Measurements from ENCODE around the gene TECPR1. TPM values are rescaled to one million over a fixed set of nuclear protein-coding genes. Genes with fewer than 3 reads are reported as not detected.

TECPR1 gene
- total and polyA plus RNA-seq, 2 donors (not counting 1 experiment from before 2014, with no cell fraction given) = 3.7 to 39.0 TPM

DNA sequence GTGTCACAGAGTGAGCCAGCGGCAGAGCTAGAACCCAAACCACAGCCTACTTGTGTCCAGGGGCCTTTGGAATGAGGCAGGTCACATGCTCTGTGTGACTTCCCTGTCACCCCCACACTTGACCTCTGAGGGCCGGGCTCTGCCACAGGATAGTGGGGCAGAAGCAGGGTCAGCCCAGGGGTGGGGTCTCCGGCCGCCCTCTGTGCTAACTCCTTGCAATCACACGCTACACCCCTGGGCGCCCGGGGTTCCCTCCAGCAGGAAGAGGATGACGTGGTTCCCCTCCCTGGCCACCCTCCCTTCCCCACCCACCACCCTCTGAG lies 19.8 kb downstream of the TECPR1 start:
- no peaks in the 10 kb centered on the region for H3K27me3 ChIP-seq (ENCODE audit: control insufficient read depth, insufficient read depth, low read length)
- H3K4me2 ChIP-seq (ENCODE audit: extremely low read depth, insufficient read depth, low read length) = no peak overlapping the region
- H3K4me1 ChIP-seq (ENCODE audit: control insufficient read depth, extremely low read depth, insufficient read depth, low read length) = no peaks in the 10 kb centered on the region
- no peak overlapping the region for H2AFZ ChIP-seq (ENCODE audit: low read length)
- H3K9me3 ChIP-seq (ENCODE audit: control insufficient read depth, insufficient read depth, low read depth, low read length) = no peaks in the 10 kb centered on the region
- TF ChIP-seq EZH2 (IDR thresholded peaks at IDR 0.05; ENCODE audit: low read length, missing control alignments) = no peak
- TF ChIP-seq, protein P1, sequence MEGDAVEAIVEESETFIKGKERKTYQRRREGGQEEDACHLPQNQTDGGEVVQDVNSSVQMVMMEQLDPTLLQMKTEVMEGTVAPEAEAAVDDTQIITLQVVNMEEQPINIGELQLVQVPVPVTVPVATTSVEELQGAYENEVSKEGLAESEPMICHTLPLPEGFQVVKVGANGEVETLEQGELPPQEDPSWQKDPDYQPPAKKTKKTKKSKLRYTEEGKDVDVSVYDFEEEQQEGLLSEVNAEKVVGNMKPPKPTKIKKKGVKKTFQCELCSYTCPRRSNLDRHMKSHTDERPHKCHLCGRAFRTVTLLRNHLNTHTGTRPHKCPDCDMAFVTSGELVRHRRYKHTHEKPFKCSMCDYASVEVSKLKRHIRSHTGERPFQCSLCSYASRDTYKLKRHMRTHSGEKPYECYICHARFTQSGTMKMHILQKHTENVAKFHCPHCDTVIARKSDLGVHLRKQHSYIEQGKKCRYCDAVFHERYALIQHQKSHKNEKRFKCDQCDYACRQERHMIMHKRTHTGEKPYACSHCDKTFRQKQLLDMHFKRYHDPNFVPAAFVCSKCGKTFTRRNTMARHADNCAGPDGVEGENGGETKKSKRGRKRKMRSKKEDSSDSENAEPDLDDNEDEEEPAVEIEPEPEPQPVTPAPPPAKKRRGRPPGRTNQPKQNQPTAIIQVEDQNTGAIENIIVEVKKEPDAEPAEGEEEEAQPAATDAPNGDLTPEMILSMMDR (conservative IDR thresholded peaks at IDR 0.05 in 1 of 2, IDR thresholded peaks at IDR 0.05 in 1 of 2; ENCODE audit: low read depth in 1 of 2, low read length in 2 of 2) = no peak
- no peak overlapping the region for H3K27ac ChIP-seq (ENCODE audit: insufficient read depth, low read length)
- no peak overlapping the region for H3K9ac ChIP-seq (ENCODE audit: insufficient read depth, low read length)
- no peak for DNase-seq (ENCODE audit: low read depth in 2 of 2)
- no peaks in the 10 kb centered on the region for H3K79me2 ChIP-seq (ENCODE audit: control insufficient read depth, insufficient read depth, low read length)
- peaks cover 3% of the 10 kb centered on the region for H3K36me3 ChIP-seq (ENCODE audit: control insufficient read depth, insufficient read depth, low read length)
- no peak overlapping the region for H3K4me3 ChIP-seq (replicated peaks in 1 of 4; ENCODE audit: control extremely low read depth in 1 of 4, insufficient read depth in 1 of 4, low read depth in 3 of 4, low read length in 4 of 4)
- no peaks in the 10 kb centered on the region for H4K20me1 ChIP-seq (ENCODE audit: control insufficient read depth, extremely low read depth, insufficient read depth, low read length)

DNA sequence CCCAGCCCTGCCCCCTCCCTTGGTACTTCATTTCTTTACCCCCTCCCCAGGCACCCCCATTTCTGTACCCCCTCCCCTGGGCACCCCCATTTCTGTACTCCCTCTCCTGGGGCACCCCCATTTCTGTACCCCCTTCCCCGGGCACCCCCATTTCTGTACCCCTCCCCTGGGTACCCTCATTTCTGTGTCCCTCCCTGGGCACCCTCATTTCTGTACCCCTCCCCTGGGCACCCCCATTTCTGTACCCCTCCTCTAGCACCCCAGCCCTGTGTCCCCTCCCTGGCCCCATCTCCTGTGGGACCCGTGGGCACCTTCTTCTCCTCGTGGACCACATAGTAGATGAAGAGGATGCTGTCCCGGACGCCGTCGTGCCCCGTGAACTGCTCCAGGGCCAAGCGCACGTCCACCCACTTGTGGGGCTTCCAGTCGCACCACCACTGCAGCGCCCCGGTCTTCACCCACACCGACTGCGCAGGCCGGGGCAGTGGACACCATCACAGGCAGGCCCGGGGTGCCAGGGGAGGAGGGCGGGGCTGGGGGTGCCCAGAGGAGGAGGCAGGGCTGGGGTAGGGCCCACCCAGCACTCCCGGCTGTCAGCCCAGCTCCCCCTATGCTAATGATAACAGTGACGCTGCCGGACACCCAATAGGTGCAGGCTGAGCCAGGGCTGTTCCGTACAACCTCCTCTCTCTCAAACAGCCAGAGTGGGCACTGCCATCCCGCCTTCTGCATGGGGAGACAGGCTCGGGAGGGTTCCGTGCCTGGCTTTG lies 20.4 kb downstream of the TECPR1 start:
- no peak overlapping the region for H3K9ac ChIP-seq (ENCODE audit: insufficient read depth, low read length)
- H3K9me3 ChIP-seq (ENCODE audit: control insufficient read depth, insufficient read depth, low read depth, low read length) = no peaks in the 10 kb centered on the region
- no peaks in the 10 kb centered on the region for H3K4me1 ChIP-seq (ENCODE audit: control insufficient read depth, extremely low read depth, insufficient read depth, low read length)
- no peaks in the 10 kb centered on the region for H3K79me2 ChIP-seq (ENCODE audit: control insufficient read depth, insufficient read depth, low read length)
- H2AFZ ChIP-seq (ENCODE audit: low read length) = no peak overlapping the region
- H3K27ac ChIP-seq (ENCODE audit: insufficient read depth, low read length) = no peak overlapping the region
- H4K20me1 ChIP-seq (ENCODE audit: control insufficient read depth, extremely low read depth, insufficient read depth, low read length) = no peaks in the 10 kb centered on the region
- H3K4me2 ChIP-seq (ENCODE audit: extremely low read depth, insufficient read depth, low read length) = no peak overlapping the region
- H3K36me3 ChIP-seq (ENCODE audit: control insufficient read depth, insufficient read depth, low read length) = peaks cover 3% of the 10 kb centered on the region
- TF ChIP-seq EZH2 (IDR thresholded peaks at IDR 0.05; ENCODE audit: low read length, missing control alignments) = no peak
- TF ChIP-seq, protein P1 (conservative IDR thresholded peaks at IDR 0.05 in 1 of 2, IDR thresholded peaks at IDR 0.05 in 1 of 2; ENCODE audit: low read depth in 1 of 2, low read length in 2 of 2) = no peak
- DNase-seq (ENCODE audit: low read depth in 2 of 2) = no peak
- no peak overlapping the region for H3K4me3 ChIP-seq (replicated peaks in 1 of 4; ENCODE audit: control extremely low read depth in 1 of 4, insufficient read depth in 1 of 4, low read depth in 3 of 4, low read length in 4 of 4)
- no peaks in the 10 kb centered on the region for H3K27me3 ChIP-seq (ENCODE audit: control insufficient read depth, insufficient read depth, low read length)

DNA sequence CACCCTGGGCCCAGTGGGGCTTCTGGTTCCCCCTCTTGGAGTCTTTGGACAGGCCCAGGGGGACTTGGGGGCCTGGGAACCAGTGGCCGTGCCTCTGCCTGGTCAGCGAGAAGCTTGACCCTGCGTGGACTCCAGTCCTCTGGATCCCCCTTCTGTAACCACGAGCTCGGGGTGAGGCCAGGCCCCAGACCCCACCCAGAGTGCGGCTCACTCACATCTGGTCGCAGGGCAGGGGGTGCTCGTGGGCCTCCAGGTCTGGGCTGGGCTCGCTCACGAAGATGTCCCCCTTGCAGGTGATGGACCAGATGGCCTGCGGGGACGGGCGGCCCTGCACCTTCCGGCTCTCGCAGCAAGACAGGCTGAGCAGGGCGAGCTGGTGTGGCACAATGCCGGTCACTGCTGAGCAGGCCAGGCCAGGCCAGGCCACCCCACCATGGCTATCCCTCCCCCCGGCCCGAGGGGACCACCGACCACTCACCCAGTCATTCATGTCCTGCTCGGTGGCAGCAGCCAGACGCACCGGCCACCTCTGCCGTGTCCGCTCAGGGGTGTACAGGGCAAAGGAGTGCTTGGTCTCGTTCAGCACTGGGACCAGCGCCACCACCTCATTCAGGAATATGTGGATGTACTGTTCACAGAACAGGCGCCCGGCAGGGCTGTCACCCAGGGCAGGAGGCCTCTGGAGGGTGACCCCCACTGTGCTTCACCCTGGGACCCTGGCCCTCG lies 21.1 kb downstream of the TECPR1 start:
- H3K4me3 ChIP-seq (replicated peaks in 1 of 4; ENCODE audit: control extremely low read depth in 1 of 4, insufficient read depth in 1 of 4, low read depth in 3 of 4, low read length in 4 of 4) = no peak overlapping the region
- no peak overlapping the region for H3K4me2 ChIP-seq (ENCODE audit: extremely low read depth, insufficient read depth, low read length)
- H2AFZ ChIP-seq (ENCODE audit: low read length) = no peak overlapping the region
- H3K9me3 ChIP-seq (ENCODE audit: control insufficient read depth, insufficient read depth, low read depth, low read length) = no peaks in the 10 kb centered on the region
- no peaks in the 10 kb centered on the region for H3K4me1 ChIP-seq (ENCODE audit: control insufficient read depth, extremely low read depth, insufficient read depth, low read length)
- DNase-seq (ENCODE audit: low read depth in 2 of 2) = no peak
- H3K79me2 ChIP-seq (ENCODE audit: control insufficient read depth, insufficient read depth, low read length) = no peaks in the 10 kb centered on the region
- H4K20me1 ChIP-seq (ENCODE audit: control insufficient read depth, extremely low read depth, insufficient read depth, low read length) = no peaks in the 10 kb centered on the region
- H3K27ac ChIP-seq (ENCODE audit: insufficient read depth, low read length) = no peak overlapping the region
- TF ChIP-seq, protein P1 (conservative IDR thresholded peaks at IDR 0.05 in 1 of 2, IDR thresholded peaks at IDR 0.05 in 1 of 2; ENCODE audit: low read depth in 1 of 2, low read length in 2 of 2) = no peak
- no peak overlapping the region for H3K9ac ChIP-seq (ENCODE audit: insufficient read depth, low read length)
- H3K36me3 ChIP-seq (ENCODE audit: control insufficient read depth, insufficient read depth, low read length) = peaks cover 3% of the 10 kb centered on the region
- H3K27me3 ChIP-seq (ENCODE audit: control insufficient read depth, insufficient read depth, low read length) = no peaks in the 10 kb centered on the region
